Measurements from ENCODE around the gene MPZ.

GRCh38 chr1:161335796-161336195 lies 26.0 kb upstream of the MPZ start:
- TF ChIP-seq, protein P1, sequence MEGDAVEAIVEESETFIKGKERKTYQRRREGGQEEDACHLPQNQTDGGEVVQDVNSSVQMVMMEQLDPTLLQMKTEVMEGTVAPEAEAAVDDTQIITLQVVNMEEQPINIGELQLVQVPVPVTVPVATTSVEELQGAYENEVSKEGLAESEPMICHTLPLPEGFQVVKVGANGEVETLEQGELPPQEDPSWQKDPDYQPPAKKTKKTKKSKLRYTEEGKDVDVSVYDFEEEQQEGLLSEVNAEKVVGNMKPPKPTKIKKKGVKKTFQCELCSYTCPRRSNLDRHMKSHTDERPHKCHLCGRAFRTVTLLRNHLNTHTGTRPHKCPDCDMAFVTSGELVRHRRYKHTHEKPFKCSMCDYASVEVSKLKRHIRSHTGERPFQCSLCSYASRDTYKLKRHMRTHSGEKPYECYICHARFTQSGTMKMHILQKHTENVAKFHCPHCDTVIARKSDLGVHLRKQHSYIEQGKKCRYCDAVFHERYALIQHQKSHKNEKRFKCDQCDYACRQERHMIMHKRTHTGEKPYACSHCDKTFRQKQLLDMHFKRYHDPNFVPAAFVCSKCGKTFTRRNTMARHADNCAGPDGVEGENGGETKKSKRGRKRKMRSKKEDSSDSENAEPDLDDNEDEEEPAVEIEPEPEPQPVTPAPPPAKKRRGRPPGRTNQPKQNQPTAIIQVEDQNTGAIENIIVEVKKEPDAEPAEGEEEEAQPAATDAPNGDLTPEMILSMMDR (IDR thresholded peaks at IDR 0.05): no peak
- no peak for TF ChIP-seq POLR2A (IDR thresholded peaks at IDR 0.05)
